ENCODE results near the gene RIT2.

- TF ChIP-seq CTCF (IDR thresholded peaks at IDR 0.05) (no peak), POLR2A (IDR thresholded peaks at IDR 0.05) (no peak)
These were observed 19.4 kb upstream of the RIT2 start for GRCh38 chr18:43134876-43135275.
